ENCODE measurements around the gene NTSR1. TPM values are rescaled to one million over a fixed set of nuclear protein-coding genes. Genes with fewer than 3 reads are reported as not detected.

NTSR1 gene
- total RNA-seq, 1 experiment from 2014 or later: 0.16 TPM

- CTCF ChIA-PET: interaction anchor here (0.6 kb wide), 1 partner anchor 111 kb away, joined by 3 read pairs; no protein-coding TSS in a partner anchor
- no TSS peak for BruUV-seq (replicated peaks)
- POLR2A ChIA-PET: no interaction called here
- H3K27ac Mint-ChIP-seq (ENCODE audit: unreplicated experiment): no peak overlapping the region
- H3K36me3 Mint-ChIP-seq (ENCODE audit: insufficient read depth, unreplicated experiment): no peaks in the 10 kb centered on the region
- Histone ChIP-seq H3K4me1 (no peaks in the 10 kb centered on the region), H3K4me3 (ENCODE audit: low read depth, low read length) (no peak overlapping the region), H3K27me3 (replicated peaks; ENCODE audit: control insufficient read depth, insufficient read depth, low read length) (peaks cover 8% of the 10 kb centered on the region), H3K9me3 (no peaks in the 10 kb centered on the region), H3K36me3 (ENCODE audit: control insufficient read depth, insufficient read depth, low read length) (no peaks in the 10 kb centered on the region)
- peaks cover 33% of the 10 kb centered on the region for H3K27me3 Mint-ChIP-seq (ENCODE audit: insufficient read depth, unreplicated experiment)
- TF ChIP-seq CTCF (IDR thresholded peaks at IDR 0.05; ENCODE audit: insufficient read depth in 1 of 2, low read depth in 1 of 2, low read length in 1 of 2, severe bottlenecking in 1 of 2, unreplicated experiment in 1 of 2): no peak
- H3K4me3 Mint-ChIP-seq (ENCODE audit: unreplicated experiment): no peak overlapping the region
- no peak for DNase-seq
- intact Hi-C loops (cut with micrococcal nuclease; ENCODE audit: unreplicated experiment): no loop called here
- H3K9me3 Mint-ChIP-seq (ENCODE audit: unreplicated experiment): no peaks in the 10 kb centered on the region
- H3K4me1 Mint-ChIP-seq (ENCODE audit: low read depth, unreplicated experiment): no peaks in the 10 kb centered on the region
Measured at GRCh38 chr20:62696434-62696957, 12.1 kb upstream of the NTSR1 start.

DNA sequence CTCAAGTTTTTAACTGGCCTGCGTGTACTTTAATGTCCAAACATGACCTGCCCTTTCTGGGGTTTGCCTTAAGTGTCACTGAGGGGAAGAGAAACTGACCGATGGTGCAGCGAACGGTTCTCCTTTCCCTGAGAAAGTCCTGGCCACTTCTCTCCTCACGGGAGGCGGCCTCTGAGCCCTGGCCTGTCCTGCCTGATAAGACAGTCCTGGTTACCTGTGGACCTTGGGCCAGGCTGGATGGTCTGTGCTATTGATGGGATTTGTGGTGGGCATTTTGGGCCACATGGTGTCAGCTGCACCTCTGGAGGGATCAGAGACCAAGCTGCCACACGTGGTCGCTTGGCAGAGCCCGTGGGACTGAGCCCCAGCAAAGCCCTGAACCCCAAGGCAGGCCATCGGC lies 11.6 kb upstream of the NTSR1 start:
- Mint-ChIP-seq H3K27ac (ENCODE audit: unreplicated experiment) (no peak overlapping the region), H3K36me3 (ENCODE audit: insufficient read depth, unreplicated experiment) (no peaks in the 10 kb centered on the region), H3K27me3 (ENCODE audit: insufficient read depth, unreplicated experiment) (peaks cover 34% of the 10 kb centered on the region), H3K4me1 (ENCODE audit: low read depth, unreplicated experiment) (no peaks in the 10 kb centered on the region), H3K9me3 (ENCODE audit: unreplicated experiment) (no peaks in the 10 kb centered on the region), H3K4me3 (ENCODE audit: unreplicated experiment) (no peak overlapping the region)
- intact Hi-C loops (cut with micrococcal nuclease; ENCODE audit: unreplicated experiment): no loop called here
- H3K4me3 ChIP-seq (ENCODE audit: low read depth, low read length): no peak overlapping the region
- ChIA-PET CTCF (interaction anchor here (0.6 to 1.6 kb wide), 3 partner anchors 8 to 111 kb away, joined by 3 to 7 read pairs (median 5); no protein-coding TSS in a partner anchor), POLR2A (no interaction called here)
- TF ChIP-seq CTCF (IDR thresholded peaks at IDR 0.05; ENCODE audit: insufficient read depth in 1 of 2, low read depth in 1 of 2, low read length in 1 of 2, severe bottlenecking in 1 of 2, unreplicated experiment in 1 of 2): no peak
- no peaks in the 10 kb centered on the region for H3K36me3 ChIP-seq (ENCODE audit: control insufficient read depth, insufficient read depth, low read length)
- no peaks in the 10 kb centered on the region for H3K9me3 ChIP-seq
- DNase-seq: no peak
- peaks cover 8% of the 10 kb centered on the region for H3K27me3 ChIP-seq (replicated peaks; ENCODE audit: control insufficient read depth, insufficient read depth, low read length)
- H3K4me1 ChIP-seq: no peaks in the 10 kb centered on the region
- BruUV-seq (replicated peaks): no TSS peak

- Mint-ChIP-seq H3K27me3 (ENCODE audit: insufficient read depth, unreplicated experiment) (peaks cover 35% of the 10 kb centered on the region), H3K4me3 (ENCODE audit: unreplicated experiment) (no peak overlapping the region), H3K27ac (ENCODE audit: unreplicated experiment) (no peak overlapping the region), H3K9me3 (ENCODE audit: unreplicated experiment) (no peaks in the 10 kb centered on the region), H3K4me1 (ENCODE audit: low read depth, unreplicated experiment) (no peaks in the 10 kb centered on the region), H3K36me3 (ENCODE audit: insufficient read depth, unreplicated experiment) (no peaks in the 10 kb centered on the region)
- no peak for TF ChIP-seq CTCF (IDR thresholded peaks at IDR 0.05; ENCODE audit: insufficient read depth in 1 of 2, low read depth in 1 of 2, low read length in 1 of 2, severe bottlenecking in 1 of 2, unreplicated experiment in 1 of 2)
- Histone ChIP-seq H3K4me3 (ENCODE audit: low read depth, low read length) (no peak overlapping the region), H3K9me3 (no peaks in the 10 kb centered on the region), H3K27me3 (replicated peaks; ENCODE audit: control insufficient read depth, insufficient read depth, low read length) (peaks cover 10% of the 10 kb centered on the region), H3K4me1 (no peaks in the 10 kb centered on the region), H3K36me3 (ENCODE audit: control insufficient read depth, insufficient read depth, low read length) (no peaks in the 10 kb centered on the region)
- CTCF ChIA-PET: interaction anchor here (0.9 to 1.6 kb wide), 3 partner anchors 8 to 94 kb away, joined by 5 to 7 read pairs (median 5); no protein-coding TSS in a partner anchor
- POLR2A ChIA-PET: no interaction called here
- no TSS peak for BruUV-seq (replicated peaks)
- intact Hi-C loops (cut with micrococcal nuclease; ENCODE audit: unreplicated experiment): no loop called here
- DNase-seq: no peak
Measured at GRCh38 chr20:62697468-62697912, 11.1 kb upstream of the NTSR1 start.
